K562 (cell line): ENCODE measurements around the gene USP48. TPM values are rescaled to one million over a fixed set of nuclear protein-coding genes. Genes with fewer than 3 reads are reported as not detected.

Experiments
- ADNP ChIP-seq: fragments of 200-800 bp; sonication (Bioruptor generic); IDR thresholded peaks from 2 replicates; pipeline ENCODE4 v1.6.1; 2016; ENCODE audit warnings: missing genetic modification characterization, missing compliant biosample characterization
- CREB1 ChIP-seq, 2 experiments: sonication (generic) in 1 of 2; formaldehyde crosslinking in 1 of 2; IDR thresholded peaks; 2 replicates each; pipeline versions ENCODE4 v1.6.1 to v1.8.0; 2012 to 2022; ENCODE audit warnings: inconsistent platforms in 1 of 2, mild to moderate bottlenecking in 1 of 2, missing genetic modification reagents in 1 of 2, moderate library complexity in 1 of 2
- EWSR1 ChIP-seq: fragments of 450-650 bp; IDR thresholded peaks from 2 replicates; pipeline ENCODE4 v1.6.1; 2018; ENCODE audit warnings: borderline replicate concordance, mild to moderate bottlenecking, low read depth, moderate library complexity; ENCODE audit not compliant: partially characterized antibody
- EZH2 ChIP-seq: IDR thresholded peaks from 2 replicates; pipeline ENCODE4 v1.6.1; 2012; ENCODE audit warnings: low read depth, mild to moderate bottlenecking, inconsistent platforms, low read length, borderline replicate concordance
- FOS ChIP-seq: IDR thresholded peaks from 3 replicates; pipeline ENCODE4 v1.6.1; 2011; ENCODE audit not compliant: insufficient read length; ENCODE audit errors: extremely low read depth
- HDAC2 ChIP-seq: fragments of 450-650 bp; IDR thresholded peaks from 2 replicates; pipeline ENCODE4 v1.6.1; 2016; ENCODE audit warnings: mild to moderate bottlenecking
- MLX ChIP-seq, 2 experiments: fragments of 450-650 bp in 1 of 2; sonication (generic) in 1 of 2; formaldehyde crosslinking; conservative IDR thresholded peaks; 2 replicates each; pipeline versions ENCODE4 v1.4.0 to v1.8.1; 2020 to 2022; ENCODE audit warnings: mild to moderate bottlenecking in 1 of 2, missing genetic modification reagents in 1 of 2
- NBN ChIP-seq: fragments of 450-650 bp; IDR thresholded peaks from 2 replicates; pipeline ENCODE4 v1.6.1; 2016; ENCODE audit warnings: low read depth, mild to moderate bottlenecking
- NR1H2 ChIP-seq: sonication (generic); formaldehyde crosslinking; IDR thresholded peaks from 2 replicates; pipeline ENCODE4 v1.4.0; 2020; ENCODE audit warnings: mild to moderate bottlenecking, missing genetic modification reagents
- PHF20 ChIP-seq: fragments of 450-650 bp; IDR thresholded peaks from 2 replicates; pipeline ENCODE4 v1.6.1; 2018; ENCODE audit not compliant: partially characterized antibody
- POLR2AphosphoS5 ChIP-seq: IDR thresholded peaks from 2 replicates; pipeline ENCODE4 v1.6.1; 2011; ENCODE audit warnings: mild to moderate bottlenecking, low read depth, low read length, moderate library complexity; ENCODE audit not compliant: control insufficient read depth, insufficient read depth
- STAT5B ChIP-seq: fragments of 250-450 bp; sonication (Bioruptor Pico); IDR thresholded peaks from 2 replicates; pipeline ENCODE4 v1.8.0; 2021; ENCODE audit warnings: mild to moderate bottlenecking, inconsistent platforms
- ZNF395 ChIP-seq: fragments of 200-800 bp; sonication (Bioruptor generic); IDR thresholded peaks from 2 replicates; pipeline ENCODE4 v1.6.1; 2017; ENCODE audit warnings: missing genetic modification characterization, missing compliant biosample characterization
- ZNF586 ChIP-seq: fragments of 450-650 bp; formaldehyde crosslinking; conservative IDR thresholded peaks from 2 replicates; pipeline ENCODE4 v1.4.0; 2020; ENCODE audit warnings: mild to moderate bottlenecking, moderate library complexity
- ZNF589 ChIP-seq: fragments of 200-800 bp; sonication (Bioruptor generic); IDR thresholded peaks from 2 replicates; pipeline ENCODE4 v1.6.1; 2016; ENCODE audit warnings: low read depth, missing genetic modification characterization, missing compliant biosample characterization
- ZNF699 ChIP-seq: fragments of 250-450 bp; sonication (Bioruptor Pico); IDR thresholded peaks from 2 replicates; pipeline ENCODE4 v1.8.0; 2021; ENCODE audit warnings: mild to moderate bottlenecking, moderate library complexity; ENCODE audit not compliant: insufficient replicate concordance
- polyA plus RNA-seq, 8 experiments: library from polyadenylated mRNA; depleted of rRNA in 4 of 8; stranded (reverse) in 5 of 8; unstranded in 3 of 8; fragments of >200 nt; fragmentation: Nextera tagmentation in 2 of 8; fragmentation: Illumina TruSeq in 1 of 8; extraction: Ambion mirVana in 2 of 8; extraction: Trizol in 1 of 8; gene quantifications; 2 replicates each; pipeline versions ENCODE4 v1.2.1 to v1.2.3, GENCODE V29; 2011 to 2014; ENCODE audit warnings: inconsistent platforms in 1 of 8, missing spikeins in 1 of 8
- total RNA-seq, 7 experiments: library from RNA; depleted of rRNA in 6 of 7; stranded (reverse); fragments of >200 nt in 6 of 7; fragmentation: Illumina TruSeq in 2 of 7; extraction: Trizol in 2 of 7; gene quantifications; 2 replicates each; pipeline versions ENCODE4 v1.2.1 to v1.2.3, GENCODE V29; 2011 to 2021; ENCODE audit warnings: low replicate concordance in 1 of 7

The USP48 gene
- total and polyA plus RNA-seq, 9 of the 15 experiments (the other 6 are each of a cell fraction or from before 2014, with no cell fraction given), result 23.3 to 123 (median 106) TPM

GRCh38 chr1:21641537-21641936, 141.4 kb downstream of the USP48 start (continued):
- TF ChIP-seq ZNF395 (CRISPR knock-in tag) (no peak), CREB1 (IDR thresholded peaks at IDR 0.05) (no peak), CREB1 (CRISPR knock-in tag; IDR thresholded peaks at IDR 0.05) (peak; percentile 41; the same call in 1 of the 2 replicates), ZNF589 (CRISPR knock-in tag) (no peak), ZNF699 (CRISPR knock-in tag) (no peak), POLR2AphosphoS5 (no peak), NBN (no peak), STAT5B (CRISPR knock-in tag) (no peak), NR1H2 (no peak), ZNF586 (no peak), EZH2 (no peak), EWSR1 (no peak), PHF20 (no peak), FOS (no peak), ADNP (tag) (peak; percentile 80), MLX (CRISPR knock-in tag; conservative IDR thresholded peaks at IDR 0.05) (no peak), HDAC2 (peak; percentile 74; the same call in 1 of the 2 replicates)
